H9 (cell line): ENCODE results near the gene TVP23B. TPM values are rescaled to one million over a fixed set of nuclear protein-coding genes. Genes with fewer than 3 reads are reported as not detected.
A peak's percentile ranks its signal among the peaks of the same experiment; 100 is the strongest.

ENCODE experiments used
- DNase-seq: peaks from one replicate; pipeline ENCODE4 v3.0.0-alpha.2; 2017
- H2AFZ ChIP-seq: one replicate; pipeline ENCODE4 v1.6.1; 2013; ENCODE audit warnings: mild to moderate bottlenecking, low read length, control low read depth, moderate library complexity
- H2AK5ac ChIP-seq: 2 replicates; pipeline ENCODE4 v1.6.1; 2013; ENCODE audit warnings: low read length, control low read depth, mixed read lengths; ENCODE audit not compliant: insufficient read length
- H2BK120ac ChIP-seq: one replicate; pipeline ENCODE4 v1.6.1; 2013; ENCODE audit warnings: low read depth, mild to moderate bottlenecking, low read length, control low read depth, inconsistent platforms; ENCODE audit not compliant: poor library complexity, severe bottlenecking
- H2BK12ac ChIP-seq: 2 replicates; pipeline ENCODE4 v1.6.1; 2013; ENCODE audit warnings: low read length, control low read depth, mixed read lengths, low read depth; ENCODE audit not compliant: insufficient read length
- H2BK15ac ChIP-seq: 2 replicates; pipeline ENCODE4 v1.6.1; 2013; ENCODE audit warnings: low read depth, low read length, control low read depth
- H2BK20ac ChIP-seq: one replicate; pipeline ENCODE4 v1.6.1; 2013; ENCODE audit warnings: low read depth, mild to moderate bottlenecking, low read length, control low read depth, inconsistent platforms; ENCODE audit not compliant: poor library complexity, severe bottlenecking
- H2BK5ac ChIP-seq: 2 replicates; pipeline ENCODE4 v1.6.1; 2013; ENCODE audit warnings: low read length, control low read depth, mixed read lengths; ENCODE audit not compliant: insufficient read length
- H3K14ac ChIP-seq: 2 replicates; pipeline ENCODE4 v1.6.1; 2013; ENCODE audit warnings: low read length, control low read depth; ENCODE audit not compliant: insufficient read depth
- H3K18ac ChIP-seq: 2 replicates; pipeline ENCODE4 v1.6.1; 2013; ENCODE audit warnings: low read depth, mild to moderate bottlenecking, mixed read lengths, low read length, control low read depth; ENCODE audit not compliant: insufficient read length
- H3K23ac ChIP-seq: 2 replicates; pipeline ENCODE4 v1.6.1; 2013; ENCODE audit warnings: low read length, control low read depth, mixed read lengths, low read depth; ENCODE audit not compliant: insufficient read length
- H3K23me2 ChIP-seq: 2 replicates; pipeline ENCODE4 v1.6.1; 2013; ENCODE audit warnings: low read depth, mild to moderate bottlenecking, mixed read lengths, low read length, control low read depth; ENCODE audit not compliant: insufficient read length, poor library complexity, severe bottlenecking
- H3K27ac ChIP-seq: 2 replicates; pipeline ENCODE4 v1.5.1; 2013; ENCODE audit warnings: low read length, control low read depth, mixed read lengths, low read depth; ENCODE audit not compliant: insufficient read length
- H3K27me3 ChIP-seq: 2 replicates; pipeline ENCODE4 v1.6.1; 2013; ENCODE audit warnings: low read length, control low read depth, inconsistent platforms; ENCODE audit not compliant: insufficient read depth
- H3K4ac ChIP-seq: 2 replicates; pipeline ENCODE4 v1.6.1; 2013; ENCODE audit warnings: low read depth, mild to moderate bottlenecking, control low read depth, inconsistent platforms, low read length, moderate library complexity
- H3K4me1 ChIP-seq: 2 replicates; pipeline ENCODE4 v1.6.1; 2013; ENCODE audit warnings: low read length, control low read depth, inconsistent platforms; ENCODE audit not compliant: insufficient read depth
- H3K4me2 ChIP-seq: 2 replicates; pipeline ENCODE4 v1.6.1; 2013; ENCODE audit warnings: low read length, control low read depth, mixed read lengths; ENCODE audit not compliant: insufficient read length, insufficient read depth
- H3K56ac ChIP-seq: 2 replicates; pipeline ENCODE4 v1.6.1; 2013; ENCODE audit warnings: low read depth, mild to moderate bottlenecking, mixed read lengths, low read length, control low read depth; ENCODE audit not compliant: insufficient read length
- H3K79me1 ChIP-seq: 2 replicates; pipeline ENCODE4 v1.6.1; 2013; ENCODE audit warnings: low read depth, mild to moderate bottlenecking, moderate library complexity, low read length, control low read depth, inconsistent platforms; ENCODE audit not compliant: insufficient read depth, poor library complexity, severe bottlenecking
- H3K79me2 ChIP-seq: 2 replicates; pipeline ENCODE4 v1.6.1; 2013; ENCODE audit warnings: low read length, control low read depth, inconsistent platforms; ENCODE audit not compliant: insufficient read depth
- H3K9ac ChIP-seq: 2 replicates; pipeline ENCODE4 v1.6.1; 2013; ENCODE audit warnings: low read length, control low read depth, mixed read lengths; ENCODE audit not compliant: insufficient read length; ENCODE audit errors: extremely low read depth
- H3K9me3 ChIP-seq: one replicate; pipeline ENCODE4 v1.6.1; 2013; ENCODE audit warnings: low read depth, low read length, inconsistent platforms; ENCODE audit not compliant: control insufficient read depth
- H3T11ph ChIP-seq: one replicate; pipeline ENCODE4 v1.6.1; 2013; ENCODE audit warnings: mild to moderate bottlenecking, low read length, control low read depth, inconsistent platforms
- H4K20me1 ChIP-seq: one replicate; pipeline ENCODE4 v1.6.1; 2013; ENCODE audit not compliant: control insufficient read depth, insufficient read length, insufficient read depth
- H4K5ac ChIP-seq: 2 replicates; pipeline ENCODE4 v1.6.1; 2013; ENCODE audit warnings: low read depth, mild to moderate bottlenecking, mixed read lengths, low read length, control low read depth; ENCODE audit not compliant: insufficient read length
- H4K8ac ChIP-seq: replicated peaks from 2 replicates; pipeline ENCODE4 v1.6.1; 2013; ENCODE audit warnings: low read length, control low read depth, mixed read lengths, low read depth; ENCODE audit not compliant: insufficient read length
- H4K91ac ChIP-seq: 2 replicates; pipeline ENCODE4 v1.6.1; 2013; ENCODE audit warnings: low read depth, mild to moderate bottlenecking, moderate library complexity, mixed read lengths, low read length, control low read depth; ENCODE audit not compliant: insufficient read length
- H3K27ac Mint-ChIP-seq, 3 experiments: 2 replicates in 2 of 3; 3 replicates in 1 of 3; pipeline ENCODE4 v1.8.0; 2020 to 2021; ENCODE audit warnings: mixed read lengths in 3 of 3, mild to moderate bottlenecking in 1 of 3, moderate library complexity in 1 of 3
- H3K27me3 Mint-ChIP-seq: 2 replicates; pipeline ENCODE4 v1.8.0; 2021; ENCODE audit warnings: low read depth, mild to moderate bottlenecking, moderate library complexity, mixed read lengths
- H3K36me3 Mint-ChIP-seq, 3 experiments: 2 replicates in 2 of 3; 3 replicates in 1 of 3; pipeline ENCODE4 v1.8.0; 2020 to 2021; ENCODE audit warnings: low read depth in 3 of 3, mixed read lengths in 3 of 3; ENCODE audit not compliant: insufficient read depth in 1 of 3
- H3K4me1 Mint-ChIP-seq, 2 experiments: 2 replicates each; pipeline ENCODE4 v1.8.0; 2020; ENCODE audit warnings: mixed read lengths in 2 of 2
- H3K4me3 Mint-ChIP-seq, 2 experiments: 2 replicates in 1 of 2; 3 replicates in 1 of 2; pipeline ENCODE4 v1.8.0; 2020 to 2021; ENCODE audit warnings: mild to moderate bottlenecking in 2 of 2, mixed read lengths in 2 of 2, moderate library complexity in 1 of 2
- H3K9me3 Mint-ChIP-seq, 2 experiments: 2 replicates in 1 of 2; 3 replicates in 1 of 2; pipeline ENCODE4 v1.8.0; 2020; ENCODE audit warnings: mild to moderate bottlenecking in 2 of 2, mixed read lengths in 2 of 2, moderate library complexity in 1 of 2
- CTCF ChIP-seq: fragments of 200-600 bp; sonication (generic); conservative IDR thresholded peaks from 3 replicates; pipeline ENCODE4 v1.8.0; 2021; ENCODE audit warnings: antibody characterized with exemption, mild to moderate bottlenecking
- WGBS: extraction: QIAGEN DNeasy Blood & Tissue Kit; methylation state at CpG from one replicate; pipeline ENCODE4 v1.1.7; 2013; ENCODE audit warnings: missing lambda C conversion rate, low lambda C conversion rate, mixed read lengths; ENCODE audit not compliant: insufficient read length; ENCODE audit errors: extremely low coverage; 5-methylcytosine and 5-hydroxymethylcytosine counted together
- total RNA-seq: library from RNA; stranded (reverse); gene quantifications from 2 replicates; pipeline ENCODE4 v1.2.1, GENCODE V29; 2021

TVP23B gene
- total RNA-seq, 1 experiment from 2014 or later, result 20.5 TPM

- H3K56ac ChIP-seq, result no peak overlapping the region
Observed at GRCh38 chr17:18848501-18848900, 67.5 kb downstream of the TVP23B start.

More at GRCh38 chr17:18848501-18848900, 67.5 kb downstream of the TVP23B start:
- Histone ChIP-seq H4K91ac (no peak overlapping the region), H4K5ac (no peak overlapping the region), H3K27me3 (no peaks in the 10 kb centered on the region), H3K79me2 (no peaks in the 10 kb centered on the region), H3K79me1 (no peaks in the 10 kb centered on the region), H3K4me2 (no peak overlapping the region), H3K4me1 (no peaks in the 10 kb centered on the region), H2BK5ac (no peak overlapping the region), H2BK12ac (no peak overlapping the region), H3K4ac (no peak overlapping the region), H3K14ac (no peak overlapping the region), H3T11ph (no peak overlapping the region), H3K9ac (no peak overlapping the region), H4K8ac (no peak overlapping the region), H3K9me3 (no peaks in the 10 kb centered on the region), H3K27ac (no peak overlapping the region), H2AK5ac (no peak overlapping the region), H3K23me2 (no peaks in the 10 kb centered on the region), H4K20me1 (no peaks in the 10 kb centered on the region), H3K18ac (no peak overlapping the region), H2BK120ac (no peak overlapping the region), H2BK20ac (no peak overlapping the region), H2AFZ (no peak overlapping the region), H2BK15ac (no peak overlapping the region), H3K23ac (no peak overlapping the region)
- no peak for TF ChIP-seq CTCF
- Mint-ChIP-seq H3K4me3 (no peak overlapping the region), H3K4me1 (no peaks in the 10 kb centered on the region), H3K27me3 (no peaks in the 10 kb centered on the region), H3K9me3 (no peaks in the 10 kb centered on the region), H3K36me3 (0 out of 7 replicates have a peak, but pooled peaks cover 0 to 9% (median 3%) of the 10 kb centered on the region in 3 experiments), H3K27ac (peak overlapping the region; percentile 18 to 73 (median 62); a peak in 4 of 7 replicates)
- DNase-seq, result no peak
- no CpG with 5 or more reads among the region's 6 CpGs for WGBS
